Endothelial cell of umbilical vein (primary cell): ENCODE data around the gene TMCC2.
A peak's percentile ranks its signal among the peaks of the same experiment; 100 is the strongest.

ENCODE experiments used
- POLR2AphosphoS5 ChIP-seq: IDR thresholded peaks from 2 replicates; pipeline ENCODE4 v1.6.1; 2012; ENCODE audit warnings: low read depth, mild to moderate bottlenecking, control low read depth, low read length, moderate library complexity; ENCODE audit not compliant: insufficient read depth
- TF ChIP-seq, protein P1 (sequence below), 2 donors: IDR thresholded peaks; 1 replicate in 1 of 2; 2 replicates in 1 of 2; pipeline ENCODE4 v1.5.1; 2011; ENCODE audit warnings: low read length in 2 of 2, mild to moderate bottlenecking in 2 of 2, moderate library complexity in 2 of 2, control low read depth in 1 of 2, inconsistent platforms in 1 of 2, low read depth in 1 of 2; ENCODE audit not compliant: insufficient read depth in 1 of 2; ENCODE audit errors: extremely low read depth in 1 of 2

DNA sequence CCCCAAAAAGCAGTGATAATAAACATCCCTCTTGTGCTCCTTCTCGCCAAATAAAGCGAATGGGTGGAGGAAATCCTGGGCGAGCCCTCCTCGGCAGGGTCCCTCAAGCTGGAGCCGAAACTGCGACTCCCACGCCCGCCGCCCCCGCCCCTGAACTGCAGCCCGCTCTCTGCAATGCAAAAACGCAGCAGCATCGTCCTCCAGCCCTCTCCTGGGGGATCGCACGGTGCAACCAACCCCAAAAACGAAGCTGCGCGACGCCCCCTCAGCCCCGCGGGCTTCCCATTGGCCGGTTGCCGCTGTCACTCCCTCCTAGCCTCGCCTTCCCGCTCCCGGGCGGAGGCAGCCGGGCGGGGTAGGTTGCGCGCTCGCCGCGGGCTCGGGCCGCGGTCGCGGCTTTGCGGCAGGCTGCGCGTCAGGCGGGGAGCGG, at the start of gene TMCC2:
- TF ChIP-seq POLR2AphosphoS5 = no peak
- TF ChIP-seq, protein P1, sequence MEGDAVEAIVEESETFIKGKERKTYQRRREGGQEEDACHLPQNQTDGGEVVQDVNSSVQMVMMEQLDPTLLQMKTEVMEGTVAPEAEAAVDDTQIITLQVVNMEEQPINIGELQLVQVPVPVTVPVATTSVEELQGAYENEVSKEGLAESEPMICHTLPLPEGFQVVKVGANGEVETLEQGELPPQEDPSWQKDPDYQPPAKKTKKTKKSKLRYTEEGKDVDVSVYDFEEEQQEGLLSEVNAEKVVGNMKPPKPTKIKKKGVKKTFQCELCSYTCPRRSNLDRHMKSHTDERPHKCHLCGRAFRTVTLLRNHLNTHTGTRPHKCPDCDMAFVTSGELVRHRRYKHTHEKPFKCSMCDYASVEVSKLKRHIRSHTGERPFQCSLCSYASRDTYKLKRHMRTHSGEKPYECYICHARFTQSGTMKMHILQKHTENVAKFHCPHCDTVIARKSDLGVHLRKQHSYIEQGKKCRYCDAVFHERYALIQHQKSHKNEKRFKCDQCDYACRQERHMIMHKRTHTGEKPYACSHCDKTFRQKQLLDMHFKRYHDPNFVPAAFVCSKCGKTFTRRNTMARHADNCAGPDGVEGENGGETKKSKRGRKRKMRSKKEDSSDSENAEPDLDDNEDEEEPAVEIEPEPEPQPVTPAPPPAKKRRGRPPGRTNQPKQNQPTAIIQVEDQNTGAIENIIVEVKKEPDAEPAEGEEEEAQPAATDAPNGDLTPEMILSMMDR (IDR thresholded peaks at IDR 0.05; ENCODE audit: extremely low read depth in 1 of 2, insufficient read depth in 1 of 2, low read depth in 1 of 2, low read length in 2 of 2) = peak in 1 of 2 donors; percentile 6
